Fibroblast of lung (primary cell): ENCODE measurements around the gene ERFL.

Experiments
- CTCF ChIP-seq, 2 donors: IDR thresholded peaks in 1 of 2; conservative IDR thresholded peaks in 1 of 2; 1 replicate in 1 of 2; 2 replicates in 1 of 2; pipeline ENCODE4 v1.5.1; 2011 to 2012; ENCODE audit warnings: low read length in 2 of 2, control low read depth in 1 of 2, inconsistent platforms in 1 of 2, low read depth in 1 of 2, mild to moderate bottlenecking in 1 of 2
- EZH2 ChIP-seq: IDR thresholded peaks from 2 replicates; pipeline ENCODE4 v1.5.1; 2012; ENCODE audit warnings: low read length, control low read depth, mild to moderate bottlenecking; ENCODE audit errors: missing control alignments

GRCh38 chr19:41907994-41908615 lies 20.1 kb downstream of the ERFL start:
- TF ChIP-seq EZH2 (no peak), CTCF (conservative IDR thresholded peaks at IDR 0.05 in 1 of 2, IDR thresholded peaks at IDR 0.05 in 1 of 2; ENCODE audit: low read depth in 1 of 2, low read length in 2 of 2) (no peak)
